Measurements from ENCODE around the gene BCL2A1. TPM values are rescaled to one million over a fixed set of nuclear protein-coding genes. Genes with fewer than 3 reads are reported as not detected.

Gene BCL2A1
- total RNA-seq, 2 experiments from 2014 or later, result 2.2 to 2.3 TPM

GRCh38 chr15:79956354-79956939, 14.5 kb downstream of the BCL2A1 start:
- Histone ChIP-seq H3K4me3 (ENCODE audit: low read depth, low read length, poor library complexity, severe bottlenecking) (no peak overlapping the region), H3K36me3 (ENCODE audit: insufficient read depth, low read length) (no peaks in the 10 kb centered on the region), H3K27ac (ENCODE audit: low read depth, low read length, poor library complexity, severe bottlenecking) (no peak overlapping the region), H3K9me3 (ENCODE audit: low read length) (no peaks in the 10 kb centered on the region), H3K4me1 (ENCODE audit: insufficient read depth, low read length, poor library complexity, severe bottlenecking) (peaks cover 17% of the 10 kb centered on the region), H3K79me2 (ENCODE audit: insufficient read depth, low read depth, low read length) (no peaks in the 10 kb centered on the region), H4K20me1 (ENCODE audit: insufficient read depth, low read length) (no peaks in the 10 kb centered on the region), H2AFZ (ENCODE audit: low read length) (peak overlapping the region; percentile 44; the same call in 1 of the 2 replicates), H3K9me2 (ENCODE audit: insufficient read depth, low read length) (no peaks in the 10 kb centered on the region), H3K4me2 (ENCODE audit: low read length) (no peak overlapping the region)
- ChIA-PET POLR2A (interaction anchor here (1.4 to 2.4 kb wide), 2 partner anchors 11 to 34 kb away, joined by 3 to 7 read pairs; no protein-coding TSS in a partner anchor), CTCF (ENCODE audit: unreplicated experiment) (no interaction called here)
- BruUV-seq (replicated peaks), result no TSS peak
- TF ChIP-seq CTCF (conservative IDR thresholded peaks at IDR 0.05; ENCODE audit: low read length) (no peak), EZH2phosphoT487 (IDR thresholded peaks at IDR 0.05; ENCODE audit: borderline replicate concordance, low read depth, low read length) (no peak)
- DNase-seq (ENCODE audit: low spot score), result no peak
- intact Hi-C loops (cut with micrococcal nuclease; ENCODE audit: unreplicated experiment), result no loop called here

- Histone ChIP-seq H4K20me1 (ENCODE audit: insufficient read depth, low read length) (no peaks in the 10 kb centered on the region), H2AFZ (ENCODE audit: low read length) (peak overlapping the region; percentile 4; the same call in 1 of the 2 replicates), H3K9me3 (ENCODE audit: low read length) (no peaks in the 10 kb centered on the region), H3K27ac (ENCODE audit: low read depth, low read length, poor library complexity, severe bottlenecking) (no peak overlapping the region), H3K36me3 (ENCODE audit: insufficient read depth, low read length) (no peaks in the 10 kb centered on the region), H3K4me3 (ENCODE audit: low read depth, low read length, poor library complexity, severe bottlenecking) (no peak overlapping the region), H3K79me2 (ENCODE audit: insufficient read depth, low read depth, low read length) (no peaks in the 10 kb centered on the region), H3K4me2 (ENCODE audit: low read length) (no peak overlapping the region), H3K4me1 (ENCODE audit: insufficient read depth, low read length, poor library complexity, severe bottlenecking) (peaks cover 17% of the 10 kb centered on the region), H3K9me2 (ENCODE audit: insufficient read depth, low read length) (no peaks in the 10 kb centered on the region)
- TF ChIP-seq EZH2phosphoT487 (IDR thresholded peaks at IDR 0.05; ENCODE audit: borderline replicate concordance, low read depth, low read length) (no peak), CTCF (conservative IDR thresholded peaks at IDR 0.05; ENCODE audit: low read length) (no peak)
- BruUV-seq (replicated peaks), result no TSS peak
- intact Hi-C loops (cut with micrococcal nuclease; ENCODE audit: unreplicated experiment), result no loop called here
- POLR2A ChIA-PET, result no interaction called here
- CTCF ChIA-PET (ENCODE audit: unreplicated experiment), result no interaction called here
- no peak for DNase-seq (ENCODE audit: low spot score)
These were observed 16.3 kb downstream of the BCL2A1 start for GRCh38 chr15:79954661-79955060.

- Histone ChIP-seq H2AFZ (ENCODE audit: low read length) (peak overlapping the region; percentile 4; the same call in 1 of the 2 replicates), H3K9me3 (ENCODE audit: low read length) (no peaks in the 10 kb centered on the region), H4K20me1 (ENCODE audit: insufficient read depth, low read length) (no peaks in the 10 kb centered on the region), H3K79me2 (ENCODE audit: insufficient read depth, low read depth, low read length) (no peaks in the 10 kb centered on the region), H3K36me3 (ENCODE audit: insufficient read depth, low read length) (no peaks in the 10 kb centered on the region), H3K9me2 (ENCODE audit: insufficient read depth, low read length) (no peaks in the 10 kb centered on the region), H3K27ac (ENCODE audit: low read depth, low read length, poor library complexity, severe bottlenecking) (no peak overlapping the region), H3K4me2 (ENCODE audit: low read length) (peak overlapping the region; percentile 5; the same call in 1 of the 2 replicates), H3K4me3 (ENCODE audit: low read depth, low read length, poor library complexity, severe bottlenecking) (no peak overlapping the region), H3K4me1 (ENCODE audit: insufficient read depth, low read length, poor library complexity, severe bottlenecking) (peaks cover 14% of the 10 kb centered on the region)
- ChIA-PET POLR2A (interaction anchor here (0.9 kb wide), 1 partner anchor 31 kb away, joined by 3 read pairs; no protein-coding TSS in a partner anchor), CTCF (ENCODE audit: unreplicated experiment) (no interaction called here)
- intact Hi-C loops (cut with micrococcal nuclease; ENCODE audit: unreplicated experiment), result no loop called here
- peak; percentile 34 for DNase-seq (ENCODE audit: low spot score)
- TF ChIP-seq EZH2phosphoT487 (IDR thresholded peaks at IDR 0.05; ENCODE audit: borderline replicate concordance, low read depth, low read length) (no peak), CTCF (conservative IDR thresholded peaks at IDR 0.05; ENCODE audit: low read length) (no peak)
- no TSS peak for BruUV-seq (replicated peaks)
These were observed 17.0 kb downstream of the BCL2A1 start for GRCh38 chr15:79953951-79954444.
